Tibial artery (tissue), 4 donors: Measurements from ENCODE around the gene LRRC10.
"Not testable (repeated sequence)": the region's sequence is repeated elsewhere in the genome, so short reads cannot be mapped to it uniquely, and the experiment has no call there.

ENCODE experiments used
- DNase-seq, 2 donors: peaks; one replicate each; pipeline ENCODE4 v3.0.0-alpha.2; 2019
- H3K27ac ChIP-seq, 2 donors: fragments of 200-600 bp; sonication (generic) in 1 of 2; 1 replicate in 1 of 2; 2 replicates in 1 of 2; pipeline ENCODE4 v1.5.1; 2018 to 2019; ENCODE audit warnings: mild to moderate bottlenecking in 1 of 2
- H3K27me3 ChIP-seq, 2 donors: fragments of 200-600 bp; sonication (generic) in 1 of 2; one replicate each; pipeline versions ENCODE4 v1.5.1 to v1.6.0; 2016 to 2019
- H3K36me3 ChIP-seq, 3 donors: fragments of 200-600 bp; sonication (generic) in 2 of 3; one replicate each; pipeline ENCODE4 v1.5.1; 2016 to 2019; ENCODE audit warnings: mild to moderate bottlenecking in 2 of 3
- H3K4me1 ChIP-seq, 4 donors: fragments of 200-600 bp; sonication (generic) in 2 of 4; 1 replicate in 3 of 4; 2 replicates in 1 of 4; pipeline ENCODE4 v1.5.1; 2016 to 2019
- H3K4me3 ChIP-seq, 2 donors: fragments of 200-600 bp; sonication (generic) in 1 of 2; 1 replicate in 1 of 2; 2 replicates in 1 of 2; pipeline ENCODE4 v1.5.1; 2018 to 2019; ENCODE audit warnings: mild to moderate bottlenecking in 2 of 2
- H3K9me3 ChIP-seq, 3 donors: fragments of 200-600 bp; sonication (generic) in 1 of 3; one replicate each; pipeline ENCODE4 v1.5.1; 2016 to 2019
- intact Hi-C: fragments of 100-400 bp; cut with DNase I; formaldehyde crosslinking; loops from one replicate; pipeline ENCODE4 v1.15.0; 2023; ENCODE audit warnings: low total_unique reads
- TF ChIP-seq, protein P1 (sequence below), 2 experiments: fragments of 200-600 bp in 1 of 2; fragments of 450-650 bp in 1 of 2; IDR thresholded peaks; one replicate each; pipeline ENCODE4 v1.5.1; 2017 to 2019; ENCODE audit warnings: antibody characterized with exemption in 2 of 2, mild to moderate bottlenecking in 1 of 2, moderate library complexity in 1 of 2

The LRRC10 gene

DNA sequence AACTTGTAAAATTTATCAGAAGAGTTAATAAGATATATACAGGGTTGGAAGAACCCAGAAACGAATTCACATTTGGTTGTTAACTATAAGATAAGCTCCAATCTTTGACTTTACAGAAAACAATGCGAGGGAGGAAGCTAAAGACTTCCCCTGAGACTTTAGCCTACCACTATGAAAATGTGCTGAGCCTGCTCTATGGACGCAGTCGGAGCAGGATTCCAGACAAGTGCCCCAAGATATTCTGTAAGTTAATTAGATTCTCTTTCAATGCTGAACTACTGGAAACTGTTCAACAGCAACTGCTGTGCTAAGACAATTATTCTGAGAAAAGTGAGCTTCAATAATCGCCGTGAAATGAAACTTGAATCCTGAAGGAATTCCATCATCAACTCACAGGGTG lies 8.3 kb upstream of the LRRC10 start:
- Histone ChIP-seq H3K27me3 (no peaks in the 10 kb centered on the region), H3K4me1 (no peaks in the 10 kb centered on the region), H3K9me3 (no peaks in the 10 kb centered on the region), H3K4me3 (no peak overlapping the region), H3K27ac (no peak overlapping the region), H3K36me3 (no peaks in the 10 kb centered on the region)
- TF ChIP-seq, protein P1, sequence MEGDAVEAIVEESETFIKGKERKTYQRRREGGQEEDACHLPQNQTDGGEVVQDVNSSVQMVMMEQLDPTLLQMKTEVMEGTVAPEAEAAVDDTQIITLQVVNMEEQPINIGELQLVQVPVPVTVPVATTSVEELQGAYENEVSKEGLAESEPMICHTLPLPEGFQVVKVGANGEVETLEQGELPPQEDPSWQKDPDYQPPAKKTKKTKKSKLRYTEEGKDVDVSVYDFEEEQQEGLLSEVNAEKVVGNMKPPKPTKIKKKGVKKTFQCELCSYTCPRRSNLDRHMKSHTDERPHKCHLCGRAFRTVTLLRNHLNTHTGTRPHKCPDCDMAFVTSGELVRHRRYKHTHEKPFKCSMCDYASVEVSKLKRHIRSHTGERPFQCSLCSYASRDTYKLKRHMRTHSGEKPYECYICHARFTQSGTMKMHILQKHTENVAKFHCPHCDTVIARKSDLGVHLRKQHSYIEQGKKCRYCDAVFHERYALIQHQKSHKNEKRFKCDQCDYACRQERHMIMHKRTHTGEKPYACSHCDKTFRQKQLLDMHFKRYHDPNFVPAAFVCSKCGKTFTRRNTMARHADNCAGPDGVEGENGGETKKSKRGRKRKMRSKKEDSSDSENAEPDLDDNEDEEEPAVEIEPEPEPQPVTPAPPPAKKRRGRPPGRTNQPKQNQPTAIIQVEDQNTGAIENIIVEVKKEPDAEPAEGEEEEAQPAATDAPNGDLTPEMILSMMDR (IDR thresholded peaks at IDR 0.05): no peak
- no peak for DNase-seq
- intact Hi-C loops: no loop called here

DNA sequence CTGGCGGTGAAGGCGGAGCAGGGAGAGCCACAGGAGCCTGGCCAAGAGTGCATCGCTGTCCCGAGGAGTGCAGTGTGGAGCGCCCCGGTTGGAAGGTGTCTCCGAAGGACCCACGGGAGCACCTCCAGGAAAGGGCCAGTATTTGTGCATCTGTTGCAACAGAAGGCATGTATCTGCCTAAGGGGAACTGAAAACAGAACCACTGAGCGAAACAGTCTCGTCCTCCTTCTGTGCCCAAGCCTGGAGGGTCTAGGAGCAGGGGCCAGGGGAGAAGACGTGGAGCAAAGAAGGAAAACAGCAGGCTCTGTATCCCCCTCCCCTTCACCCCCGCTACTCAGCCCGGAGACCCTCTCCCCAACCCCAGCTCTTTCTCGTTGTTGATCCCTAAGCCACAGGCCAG lies 5.3 kb upstream of the LRRC10 start:
- DNase-seq: no peak
- intact Hi-C loops: no loop called here
- H3K27me3 ChIP-seq: no peaks in the 10 kb centered on the region
- no peak overlapping the region for H3K4me3 ChIP-seq
- no peaks in the 10 kb centered on the region for H3K4me1 ChIP-seq
- TF ChIP-seq, protein P1 (IDR thresholded peaks at IDR 0.05): no peak
- no peaks in the 10 kb centered on the region for H3K9me3 ChIP-seq
- H3K36me3 ChIP-seq: no peaks in the 10 kb centered on the region
- H3K27ac ChIP-seq: no peak overlapping the region

DNA sequence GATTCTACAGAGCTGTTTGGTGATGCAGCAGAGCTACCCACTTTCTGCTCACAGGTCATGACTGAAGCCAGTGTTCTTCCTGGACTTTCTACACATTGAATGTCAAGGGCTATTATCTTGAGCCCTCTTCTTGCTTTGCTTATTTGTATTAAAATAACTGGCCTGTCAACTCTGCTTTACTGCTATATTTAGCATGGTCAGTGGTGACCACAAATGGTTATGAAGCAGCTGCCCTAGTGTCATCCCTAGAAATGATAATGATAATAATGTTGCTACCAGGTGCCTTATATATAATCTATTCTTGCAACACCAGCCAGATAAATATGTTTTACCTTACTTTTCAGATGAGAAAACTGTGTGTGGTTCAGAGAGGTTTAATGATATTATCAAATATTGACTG lies 2.6 kb upstream of the LRRC10 start:
- intact Hi-C loops: no loop called here
- no peaks in the 10 kb centered on the region for H3K36me3 ChIP-seq
- H3K4me3 ChIP-seq: no peak overlapping the region
- no peaks in the 10 kb centered on the region for H3K9me3 ChIP-seq
- H3K27ac ChIP-seq: no peak overlapping the region
- H3K27me3 ChIP-seq: no peaks in the 10 kb centered on the region
- no peak for DNase-seq
- TF ChIP-seq, protein P1 (IDR thresholded peaks at IDR 0.05): no peak
- no peaks in the 10 kb centered on the region for H3K4me1 ChIP-seq

DNA sequence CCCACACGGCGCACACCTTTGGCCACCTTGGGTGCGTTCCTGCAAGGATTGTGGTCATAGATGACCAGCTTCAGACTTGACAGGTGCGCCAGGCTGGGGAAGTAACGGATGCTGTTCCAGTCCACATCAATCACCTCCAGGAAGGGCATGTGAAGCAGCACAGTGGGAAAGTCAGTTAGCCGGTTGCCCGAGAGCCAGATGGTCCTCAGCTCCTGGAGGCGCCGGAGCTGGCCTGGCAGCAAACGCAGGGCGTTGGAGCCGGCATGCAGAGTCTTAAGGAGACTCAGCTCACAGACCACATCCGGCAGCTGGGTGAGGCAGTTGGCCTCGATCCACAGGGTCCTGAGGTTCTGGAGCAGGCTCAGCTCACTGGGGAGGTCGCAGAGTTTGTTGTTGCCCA lies 581 bp downstream of the LRRC10 start:
- TF ChIP-seq, protein P1 (IDR thresholded peaks at IDR 0.05): no peak
- H3K4me1 ChIP-seq: no peaks in the 10 kb centered on the region
- H3K27ac ChIP-seq: no peak overlapping the region
- H3K36me3 ChIP-seq: no peaks in the 10 kb centered on the region
- DNase-seq: no peak
- H3K27me3 ChIP-seq: no peaks in the 10 kb centered on the region
- intact Hi-C loops: no loop called here
- H3K9me3 ChIP-seq: no peaks in the 10 kb centered on the region
- H3K4me3 ChIP-seq: no peak overlapping the region

DNA sequence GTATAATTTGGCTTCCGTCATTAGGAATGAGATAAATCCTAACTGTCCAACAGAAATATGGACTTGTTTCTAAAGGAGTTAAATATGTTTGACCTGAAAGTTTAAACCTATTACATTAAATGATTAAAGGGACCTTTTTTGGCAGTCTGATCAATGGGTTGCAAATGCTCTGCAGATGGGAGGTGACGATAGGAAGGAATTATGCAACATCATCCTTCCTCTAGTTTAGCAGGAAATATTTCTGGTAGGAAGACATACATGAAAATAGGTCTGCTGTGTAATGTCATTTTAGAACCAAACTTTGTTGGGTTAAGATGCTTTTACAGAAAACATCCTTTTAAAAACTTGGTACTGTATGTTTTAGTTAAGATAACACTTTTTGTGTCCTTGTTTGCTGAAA lies 2.6 kb downstream of the LRRC10 start:
- Histone ChIP-seq H3K4me3 (no peak overlapping the region), H3K27ac (no peak overlapping the region), H3K4me1 (no peaks in the 10 kb centered on the region), H3K9me3 (no peaks in the 10 kb centered on the region), H3K36me3 (peaks cover 4 to 6% (median 5%) of the 10 kb centered on the region in 3 donors), H3K27me3 (no peaks in the 10 kb centered on the region)
- TF ChIP-seq, protein P1 (IDR thresholded peaks at IDR 0.05): no peak
- intact Hi-C loops: no loop called here
- no peak for DNase-seq

DNA sequence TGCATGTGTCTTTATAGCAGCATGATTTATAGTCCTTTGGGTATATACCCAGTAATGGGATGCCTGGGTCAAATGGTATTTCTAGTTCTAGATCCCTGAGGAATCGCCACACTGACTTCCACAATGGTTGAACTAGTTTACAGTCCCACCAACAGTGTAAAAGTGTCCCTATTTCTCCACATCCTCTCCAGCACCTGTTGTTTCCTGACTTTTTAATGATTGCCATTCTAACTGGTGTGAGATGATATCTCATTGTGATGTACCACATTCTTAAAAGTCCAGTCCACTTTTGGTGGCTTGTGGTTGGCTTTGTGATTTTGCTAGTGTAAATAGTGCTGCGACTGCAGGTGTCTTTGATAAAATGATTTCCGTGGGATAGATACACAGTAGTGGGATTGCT lies 6.4 kb downstream of the LRRC10 start:
- DNase-seq, H3K9me3 ChIP-seq, H3K4me1 ChIP-seq, H3K27ac ChIP-seq, intact Hi-C loops, H3K4me3 ChIP-seq, H3K27me3 ChIP-seq: not testable (repeated sequence)
- peaks cover 39 to 44% (median 41%) of the 10 kb centered on the region in 3 donors for H3K36me3 ChIP-seq

DNA sequence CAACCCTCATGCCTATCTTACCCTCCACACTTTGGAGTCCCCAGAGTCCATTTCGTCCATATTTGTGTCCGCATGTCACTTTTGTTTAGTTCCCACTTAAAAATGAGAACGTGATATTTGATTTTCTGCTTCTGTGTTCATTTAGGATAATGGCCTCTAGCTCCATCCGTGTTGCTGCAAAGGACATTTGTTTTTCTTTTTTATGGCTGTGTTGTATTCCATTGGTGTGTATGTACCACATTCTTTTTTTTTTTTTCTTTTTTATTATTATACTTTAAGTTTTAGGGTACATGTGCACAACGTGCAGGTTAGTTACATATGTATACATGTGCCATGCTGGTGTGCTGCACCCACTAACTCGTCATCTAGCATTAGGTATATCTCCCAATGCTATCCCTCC lies 7.2 kb downstream of the LRRC10 start:
- H3K4me1 ChIP-seq, intact Hi-C loops: not testable (repeated sequence)
- H3K36me3 ChIP-seq: peaks cover 46 to 51% (median 48%) of the 10 kb centered on the region in 3 donors

More for the DNA sequence above, 7.2 kb downstream of the LRRC10 start:
- DNase-seq, H3K9me3 ChIP-seq, H3K27me3 ChIP-seq, H3K4me3 ChIP-seq, H3K27ac ChIP-seq: not testable (repeated sequence)
